ENCODE measurements around the gene SDC3.
"Not testable (repeated sequence)": the region's sequence is repeated elsewhere in the genome, so short reads cannot be mapped to it uniquely, and the experiment has no call there.

Gene SDC3

DNA sequence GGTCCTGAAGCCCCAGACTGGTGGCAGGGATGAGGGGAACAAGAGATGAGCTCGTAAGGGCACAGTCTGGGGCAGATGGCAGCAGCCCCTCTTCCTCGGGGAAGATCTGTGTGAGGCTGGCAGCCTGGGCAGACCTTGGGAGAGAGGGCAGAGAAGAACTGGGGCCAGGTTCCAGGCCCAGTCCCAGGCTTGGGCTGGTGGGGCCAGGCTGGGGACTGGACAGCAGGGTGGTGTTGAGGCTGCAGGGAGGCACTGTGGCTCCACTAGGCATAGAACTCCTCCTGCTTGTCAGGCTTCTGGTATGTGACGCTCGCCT lies 35.7 kb downstream of the SDC3 start:
- DNase-seq, result no peak

DNA sequence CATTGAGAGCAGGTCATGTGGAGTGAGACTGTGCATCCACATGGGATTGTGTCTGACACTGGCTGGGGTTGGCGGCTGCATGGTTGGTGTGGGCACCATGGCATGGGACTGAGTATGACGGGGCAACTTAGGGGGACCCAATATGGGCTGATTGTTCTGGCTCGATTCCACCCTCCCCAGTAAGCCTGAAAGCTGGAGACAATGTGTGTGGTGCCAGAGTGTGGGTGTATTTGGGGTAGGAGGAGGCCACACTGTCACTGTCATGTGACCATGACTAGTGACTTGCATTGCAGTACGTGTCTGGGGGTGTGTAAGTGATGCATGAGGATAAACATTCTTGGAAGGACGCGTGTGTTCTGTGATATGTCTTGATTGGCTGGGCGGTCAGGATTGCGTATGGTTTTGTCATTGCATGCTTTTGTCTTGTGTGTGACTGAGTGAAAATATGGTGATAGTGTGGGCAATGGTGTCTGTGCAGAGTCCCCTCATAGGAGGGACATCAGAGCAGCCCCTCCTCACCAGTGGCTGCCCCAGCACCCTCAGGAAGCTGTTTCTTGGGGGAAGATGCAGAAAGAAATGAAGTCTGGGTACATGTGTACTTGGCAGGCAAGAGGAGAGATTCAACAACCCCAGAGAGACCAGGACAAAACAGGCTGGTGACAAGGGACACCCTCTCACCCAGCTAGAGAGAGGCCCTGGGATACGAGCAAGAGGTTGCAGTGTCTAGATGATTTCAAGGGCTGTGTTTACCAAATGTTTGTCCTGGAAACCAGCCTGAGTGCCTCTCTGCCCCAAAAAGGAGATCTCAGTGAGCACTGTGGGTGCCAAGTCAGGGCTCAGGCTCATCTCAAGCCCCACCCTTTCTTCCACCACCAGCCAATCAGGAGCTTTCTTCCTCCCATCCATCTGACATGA lies 36.3 kb downstream of the SDC3 start:
- DNase-seq, result no peak

DNA sequence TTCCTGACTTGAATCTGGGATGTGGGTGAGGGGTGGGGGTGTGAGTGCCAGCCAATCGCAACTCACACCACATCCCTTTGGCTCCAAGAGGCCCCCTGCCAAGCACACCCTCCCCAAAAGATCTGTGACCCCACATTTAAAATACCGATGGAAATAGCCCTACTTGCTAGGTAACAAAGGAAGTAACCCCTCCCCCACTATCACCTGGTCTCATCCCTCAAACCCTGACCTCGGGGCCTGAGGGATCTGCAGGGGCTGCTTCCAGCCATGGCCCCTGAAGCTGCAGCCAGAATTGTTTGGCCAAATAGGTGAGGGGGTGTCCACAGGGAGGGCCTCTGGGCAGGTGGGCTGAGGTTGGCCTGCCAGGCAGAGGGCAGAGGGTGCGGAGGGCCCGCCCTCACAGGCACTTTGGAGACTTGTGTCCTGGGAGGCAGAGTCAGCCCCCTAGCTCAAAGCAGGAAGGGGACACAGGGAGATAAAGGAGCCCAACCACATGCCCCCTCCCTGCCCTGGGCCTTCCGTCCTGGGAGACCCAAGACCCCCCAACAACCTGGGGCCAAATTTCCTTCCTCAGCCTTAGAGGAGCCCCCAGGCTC lies 37.2 kb downstream of the SDC3 start:
- DNase-seq, result no peak

DNA sequence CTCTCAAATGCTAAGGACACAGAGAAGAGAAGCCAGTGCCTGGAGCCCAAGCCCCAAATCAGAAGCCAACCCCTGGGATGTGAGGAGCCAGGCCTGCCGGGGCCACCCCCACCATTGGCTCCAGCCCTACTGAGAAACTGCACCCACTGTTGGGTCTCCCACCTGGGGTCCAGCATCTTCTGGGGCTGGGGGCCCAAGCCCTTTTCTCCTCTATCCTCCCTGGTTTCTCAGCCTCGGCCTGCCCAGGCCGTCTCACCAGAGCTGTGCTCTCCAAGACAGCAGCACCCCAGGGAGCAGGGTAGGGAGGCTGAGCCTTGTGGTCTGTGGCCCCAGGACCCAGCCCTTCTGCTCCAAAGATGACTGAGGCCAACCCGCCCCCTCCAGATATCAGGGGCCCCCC lies 37.9 kb downstream of the SDC3 start:
- no peak for DNase-seq

DNA sequence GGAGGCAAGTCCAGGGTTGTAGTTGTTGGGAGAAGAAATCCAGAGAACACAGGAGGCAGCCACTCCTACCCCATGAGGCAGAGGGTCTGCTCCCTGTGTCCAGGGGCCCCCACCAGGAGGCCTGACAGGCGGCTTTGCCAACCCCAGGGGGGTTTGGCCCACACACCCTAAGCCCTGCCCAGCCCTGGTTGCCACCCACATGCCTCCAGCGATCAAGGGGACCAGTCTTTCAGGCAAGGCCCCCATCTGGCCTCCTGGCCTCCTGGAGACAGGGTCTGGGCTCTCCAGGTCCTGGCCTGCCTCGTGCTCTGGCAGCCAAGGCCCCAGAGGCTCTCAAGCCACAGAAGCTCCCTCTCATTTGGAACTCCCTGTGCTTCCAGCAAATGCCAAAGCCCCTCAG lies 38.5 kb downstream of the SDC3 start:
- DNase-seq, result no peak

DNA sequence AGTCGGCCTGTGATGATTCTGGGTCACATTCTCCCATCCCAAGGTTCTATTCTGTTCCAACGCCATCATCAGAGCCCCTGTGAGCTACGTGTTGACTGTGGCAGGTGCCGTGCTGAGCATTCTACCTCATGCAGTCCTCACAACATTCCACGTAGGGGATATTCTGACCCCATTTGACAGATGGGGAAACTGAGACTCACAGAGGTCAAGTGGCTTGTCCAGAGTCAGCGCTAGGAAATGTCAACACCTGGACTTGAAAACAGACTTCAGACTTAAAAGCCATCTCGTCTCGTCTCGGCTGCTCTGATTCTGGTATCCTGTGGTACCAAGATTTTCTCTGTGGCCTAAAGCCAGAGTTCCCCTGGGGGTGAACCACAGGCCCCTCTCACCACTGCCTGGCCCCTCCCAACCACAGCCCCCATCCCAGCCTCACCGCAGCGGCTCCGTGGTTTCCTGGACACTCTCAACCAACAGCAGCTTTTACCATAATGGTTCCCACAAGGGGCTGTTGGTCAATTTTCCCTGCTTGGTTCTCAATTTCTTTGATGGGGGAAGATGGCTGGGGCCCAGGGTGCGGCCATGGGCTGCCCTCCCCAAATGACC lies 39.6 kb downstream of the SDC3 start:
- peak; percentile 57 for DNase-seq

DNA sequence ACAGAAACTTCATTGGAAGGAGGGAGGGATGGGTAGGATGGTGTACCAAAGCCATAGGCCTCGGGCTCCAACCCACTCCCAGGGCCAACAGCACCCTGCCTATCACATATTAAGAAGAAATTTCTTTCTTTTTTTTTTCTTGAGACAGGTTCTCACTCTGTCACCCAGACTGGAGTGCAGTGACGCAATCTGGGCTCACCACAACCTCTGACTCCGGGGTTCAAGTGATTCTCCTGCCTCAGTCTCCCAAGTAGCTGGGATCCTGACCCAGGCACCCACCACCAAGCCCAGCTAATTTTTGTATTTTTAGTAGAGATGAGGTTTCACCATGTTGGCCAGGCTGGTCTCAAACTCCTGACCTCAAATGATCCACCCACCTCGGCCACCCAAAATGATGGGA lies 40.5 kb downstream of the SDC3 start:
- not testable (repeated sequence) for DNase-seq

DNA sequence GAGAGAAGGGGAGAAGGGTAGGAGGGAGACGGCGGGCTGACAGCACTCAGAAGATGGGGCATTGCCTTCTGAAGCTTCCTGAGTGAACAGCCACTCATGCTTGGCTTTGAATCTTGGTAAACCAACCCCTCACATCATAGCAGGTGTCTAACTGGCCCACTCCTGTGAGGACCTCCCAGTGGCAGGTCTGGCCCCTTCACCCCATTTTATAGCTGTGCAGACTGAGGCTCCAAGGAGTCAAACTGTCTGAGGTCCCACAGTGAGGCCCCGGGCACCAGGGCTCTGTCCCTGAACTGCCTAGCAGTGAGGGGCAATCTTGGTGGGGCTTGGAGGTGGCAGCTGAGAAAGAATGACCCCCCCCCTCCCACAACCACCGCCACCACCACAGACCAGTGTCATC lies 41.0 kb downstream of the SDC3 start:
- no peak for DNase-seq

DNA sequence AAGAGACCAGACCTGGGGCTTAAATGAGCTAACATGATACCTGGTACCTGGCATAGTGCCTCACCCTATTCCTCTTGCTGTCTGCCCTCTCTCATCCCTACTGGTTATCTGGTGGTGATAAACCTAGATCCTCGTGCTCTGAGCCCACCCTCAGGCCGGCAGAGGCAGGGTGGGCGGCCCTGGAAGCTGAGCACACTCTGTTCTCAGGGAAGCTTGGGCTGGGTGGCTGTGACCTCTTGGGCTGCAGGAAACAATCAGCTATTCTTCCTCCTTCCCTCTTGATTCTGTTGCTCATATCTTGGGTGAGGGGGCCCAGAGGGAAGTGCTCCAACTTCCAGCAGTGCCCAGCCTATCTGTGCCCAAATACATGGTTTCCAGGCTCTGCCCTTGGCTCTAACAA lies 42.0 kb downstream of the SDC3 start:
- DNase-seq, result no peak

DNA sequence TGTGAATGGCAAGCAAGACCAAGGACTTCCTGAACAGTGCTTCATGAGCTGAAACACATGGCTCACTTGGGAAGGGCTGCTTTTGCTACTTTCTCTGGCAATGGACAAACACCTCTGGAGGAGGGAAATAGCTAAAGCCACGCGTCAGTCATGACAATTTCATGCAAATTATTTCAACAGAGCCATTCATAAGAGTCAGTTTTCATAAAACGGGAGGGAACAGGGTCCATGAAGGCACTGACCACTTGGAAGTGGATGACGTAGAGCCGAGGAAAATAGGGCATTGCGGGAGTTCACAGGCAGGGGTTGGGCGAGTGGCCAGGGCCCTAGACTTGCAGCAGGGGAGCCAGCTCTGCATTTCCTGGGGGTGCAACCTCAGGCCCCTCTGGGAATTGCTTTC lies 43.9 kb downstream of the SDC3 start:
- DNase-seq, result no peak

DNA sequence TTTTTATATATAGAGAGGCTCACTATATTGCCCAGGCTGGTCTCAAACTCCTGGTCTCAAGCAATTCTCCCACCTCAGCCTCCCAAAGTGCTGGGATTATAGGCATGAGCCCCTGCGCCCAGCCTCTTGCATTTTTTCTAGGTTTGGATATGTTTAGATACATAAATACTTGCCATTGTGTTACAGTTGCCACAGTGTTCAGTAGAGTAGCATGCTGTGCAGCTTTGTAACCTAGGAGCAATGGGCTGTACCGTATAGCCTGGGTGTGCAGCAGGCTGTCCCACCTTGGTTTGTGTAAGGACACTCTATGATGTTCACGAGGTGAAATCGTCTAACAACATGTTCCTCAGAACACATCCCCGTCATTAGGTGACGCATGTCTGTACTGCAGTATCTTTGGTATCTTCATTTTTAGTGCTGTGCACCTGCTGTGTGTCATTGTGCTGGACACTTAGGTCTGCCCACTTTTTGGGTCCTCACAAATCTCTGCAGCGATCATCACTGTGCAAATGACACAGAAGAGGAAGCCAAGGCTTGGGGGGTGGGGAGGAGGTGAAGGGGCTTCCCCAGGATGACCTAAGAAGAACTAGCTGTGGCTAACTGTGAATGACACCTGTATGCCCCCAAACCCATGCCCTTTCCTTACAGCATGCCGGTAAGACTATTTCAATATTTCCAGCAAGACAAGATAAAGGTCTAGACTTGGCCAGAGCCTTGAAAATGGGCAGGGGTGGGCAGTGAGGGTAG lies 44.5 kb downstream of the SDC3 start:
- DNase-seq, result no peak

DNA sequence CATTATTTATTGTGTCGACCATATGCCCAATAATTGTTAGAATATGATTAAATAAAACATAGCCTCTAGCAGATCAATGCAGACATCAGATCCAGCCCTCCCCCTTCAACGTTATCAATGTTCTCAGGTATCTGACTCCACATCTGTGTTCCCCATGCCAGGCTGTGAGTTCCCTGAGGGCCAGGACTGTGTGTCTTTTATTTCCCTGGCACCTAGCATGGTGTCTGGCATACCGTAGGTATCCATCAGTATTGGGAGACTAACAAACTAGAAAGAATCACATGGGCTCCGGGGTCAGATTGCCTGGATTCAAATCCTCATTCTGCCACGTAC lies 48.3 kb downstream of the SDC3 start:
- no peak for DNase-seq

DNA sequence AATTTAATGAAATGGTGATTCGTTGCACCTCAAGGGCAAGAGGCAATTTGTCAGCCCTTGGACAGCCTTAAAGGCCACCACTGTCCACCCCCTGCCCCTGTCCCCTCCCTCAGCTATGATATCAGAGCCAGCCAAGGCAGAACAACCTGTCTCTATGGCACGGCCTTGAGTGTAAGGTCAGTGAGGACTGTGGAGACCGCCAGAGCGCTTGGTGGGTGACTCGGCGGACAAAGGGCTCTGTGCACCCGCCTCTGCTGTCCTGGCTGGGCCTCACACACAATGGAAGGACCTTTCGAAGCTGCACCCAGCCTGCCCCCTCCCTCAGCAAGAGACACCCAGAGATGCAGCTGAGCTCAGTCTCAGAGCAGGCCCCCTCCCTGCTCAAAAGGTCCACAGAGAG lies 50.6 kb downstream of the SDC3 start:
- DNase-seq, result no peak

DNA sequence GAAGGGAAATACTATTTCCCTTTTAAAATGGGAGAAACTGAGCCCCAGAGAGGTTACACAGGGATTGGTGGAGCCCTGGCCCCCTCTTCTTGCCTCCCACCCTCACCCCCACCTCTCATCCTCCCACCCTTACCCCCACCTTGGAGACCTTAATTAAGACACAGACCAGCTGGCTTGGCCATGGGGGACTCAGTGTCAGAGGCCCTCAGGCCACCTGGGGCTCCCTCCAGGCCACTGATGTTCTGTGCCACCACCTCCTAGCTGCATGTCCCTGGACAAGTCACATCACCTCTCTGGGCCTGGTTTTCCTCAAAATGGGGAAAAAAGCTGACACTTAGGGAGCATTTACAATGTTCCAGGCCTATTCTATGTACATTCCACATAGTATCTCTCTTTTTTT lies 51.5 kb downstream of the SDC3 start:
- DNase-seq, result no peak

DNA sequence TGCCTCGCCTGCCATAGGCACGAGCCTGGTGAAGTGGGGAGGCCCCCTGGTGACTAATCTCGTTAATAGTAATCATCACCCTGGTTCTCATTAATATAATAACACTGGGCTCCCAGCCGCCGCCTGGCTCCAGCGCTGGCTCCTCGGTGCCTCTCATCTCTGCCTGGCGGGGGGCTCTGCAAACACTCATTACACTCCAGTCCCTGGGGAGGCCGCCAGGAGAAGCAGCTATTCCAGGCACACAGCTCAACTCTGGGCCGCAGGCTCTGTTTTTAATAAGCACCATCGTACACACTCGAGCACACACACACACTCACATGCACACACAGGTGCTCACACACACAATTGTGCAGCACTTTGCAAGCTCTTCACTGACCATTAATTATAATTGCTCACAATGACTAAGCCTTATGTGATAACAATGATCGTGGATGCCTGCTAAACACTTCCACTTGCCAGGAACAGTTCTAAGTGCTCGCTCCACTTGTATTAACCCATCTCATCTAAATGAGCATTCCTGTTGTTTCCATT lies 52.2 kb downstream of the SDC3 start:
- DNase-seq, result no peak

DNA sequence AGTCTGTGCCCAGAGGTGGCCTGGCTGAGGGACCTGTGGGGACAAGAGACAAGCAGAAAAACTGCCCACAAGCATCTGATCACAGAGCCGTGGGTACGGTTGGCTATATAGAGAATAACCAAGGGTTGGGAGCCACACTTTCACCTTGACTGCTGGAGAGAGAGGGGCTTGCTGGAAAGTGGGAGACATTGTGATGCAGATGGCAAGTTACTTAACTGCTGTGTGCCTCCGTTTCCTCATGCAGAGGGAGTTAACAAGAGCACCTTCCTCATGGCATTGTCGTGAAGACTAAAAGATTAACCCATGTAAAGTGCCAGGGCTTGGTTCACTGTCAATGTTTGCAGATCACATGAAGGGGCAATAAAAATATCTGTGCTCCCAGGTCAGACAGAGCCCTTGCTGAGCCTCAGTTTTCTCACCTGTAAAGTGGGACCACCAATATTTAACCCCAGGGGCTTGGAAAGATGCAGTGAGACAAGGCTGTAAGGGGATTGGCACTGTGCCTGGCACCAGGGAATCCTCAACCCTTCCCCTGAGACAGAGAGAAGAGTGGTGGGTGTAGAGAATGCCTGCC lies 52.8 kb downstream of the SDC3 start:
- no peak for DNase-seq

DNA sequence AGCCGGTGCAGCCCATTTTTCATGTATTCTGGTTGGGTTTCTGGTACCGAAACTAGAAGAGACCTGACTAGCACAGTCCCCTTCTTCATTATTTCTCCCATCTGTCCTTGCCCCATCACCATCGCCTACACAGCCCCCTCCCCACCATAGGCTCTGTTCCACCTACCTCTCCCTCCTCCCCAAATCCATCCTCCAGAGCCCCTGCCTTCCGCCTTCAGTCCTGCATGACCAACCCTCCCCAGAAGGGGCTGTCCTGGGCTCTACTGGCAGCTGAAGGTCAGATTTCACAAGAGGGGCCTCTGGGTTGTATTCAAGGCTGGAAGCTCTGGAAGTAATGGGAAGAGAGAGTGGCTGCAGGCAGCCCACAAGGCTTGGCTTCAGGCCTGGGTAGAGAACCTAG lies 55.2 kb downstream of the SDC3 start:
- no peak for DNase-seq

DNA sequence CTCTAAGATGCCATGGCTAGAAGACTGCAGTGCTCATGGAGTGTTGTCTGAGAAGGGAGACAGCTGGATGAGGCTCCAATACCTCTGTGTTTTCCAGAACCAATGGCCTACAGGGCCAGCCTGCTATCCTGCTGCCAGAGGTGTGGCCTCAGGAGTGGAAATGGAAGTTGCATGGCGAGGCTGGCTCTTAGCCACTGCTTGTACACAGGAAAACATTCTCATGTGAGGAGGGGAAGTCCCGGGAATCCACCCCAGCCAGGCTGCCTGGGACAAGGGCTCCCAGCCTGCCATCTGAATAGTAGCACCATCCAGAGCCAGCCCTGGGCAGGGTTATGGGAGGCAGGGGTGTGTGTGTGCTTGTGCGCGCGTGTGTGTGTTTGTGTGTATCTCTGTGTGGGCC lies 56.5 kb downstream of the SDC3 start:
- DNase-seq, result no peak

DNA sequence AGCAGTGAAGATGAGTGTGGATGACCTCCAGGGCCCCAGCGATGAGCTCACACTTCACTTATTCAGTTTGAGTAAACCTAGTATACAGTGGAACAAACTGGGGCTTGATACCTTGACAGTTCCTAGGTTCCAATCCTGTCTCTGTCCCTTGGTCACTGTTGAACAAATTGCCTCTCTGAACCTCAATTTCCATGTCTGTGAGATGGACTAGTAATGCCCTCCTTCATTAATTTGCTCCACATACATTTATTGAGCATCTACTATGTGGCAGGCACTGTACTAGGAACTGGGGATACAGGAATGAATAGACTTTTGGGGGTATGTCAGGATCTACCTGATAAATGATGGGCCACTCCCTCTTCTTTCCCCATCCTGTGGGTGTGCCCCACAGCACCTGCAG lies 57.3 kb downstream of the SDC3 start:
- no peak for DNase-seq

DNA sequence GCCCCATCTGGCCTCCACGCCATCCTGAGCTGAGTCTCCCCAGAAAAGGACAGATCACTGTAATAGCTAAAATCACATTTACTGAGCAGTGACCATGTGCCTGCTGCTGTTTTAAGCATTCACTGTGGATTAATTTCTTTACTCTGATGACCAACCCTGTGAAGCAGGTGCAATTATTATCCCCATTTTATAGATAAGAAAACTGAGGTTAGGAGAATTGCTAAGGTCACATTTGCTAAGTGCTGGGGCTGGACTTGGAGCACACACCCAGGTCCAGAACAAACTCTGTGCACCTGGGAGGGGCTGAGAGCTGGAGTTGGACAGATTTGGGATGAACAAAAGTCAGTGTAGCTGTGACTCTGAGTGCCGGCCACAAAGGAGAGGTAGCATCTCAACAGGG lies 58.0 kb downstream of the SDC3 start:
- no peak for DNase-seq

DNA sequence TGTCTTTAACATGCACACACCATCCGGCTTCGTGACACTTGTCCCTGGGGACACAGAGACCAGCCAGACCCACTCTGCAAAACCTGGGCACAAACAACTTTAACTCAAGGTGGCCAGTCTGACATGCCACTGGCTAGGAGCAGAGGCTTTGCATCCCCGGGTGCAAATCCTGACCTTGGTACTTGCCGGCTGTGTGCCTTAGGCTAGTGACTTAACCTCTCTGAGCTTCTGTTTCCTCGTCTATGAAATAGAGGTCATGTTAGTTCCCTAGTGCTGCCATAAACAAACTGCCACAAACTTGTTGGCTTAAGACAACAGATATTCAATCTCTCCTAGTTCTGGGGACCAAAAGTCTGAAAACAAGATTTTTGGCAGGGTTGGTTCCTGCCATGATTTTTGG lies 60.4 kb downstream of the SDC3 start:
- no peak for DNase-seq

DNA sequence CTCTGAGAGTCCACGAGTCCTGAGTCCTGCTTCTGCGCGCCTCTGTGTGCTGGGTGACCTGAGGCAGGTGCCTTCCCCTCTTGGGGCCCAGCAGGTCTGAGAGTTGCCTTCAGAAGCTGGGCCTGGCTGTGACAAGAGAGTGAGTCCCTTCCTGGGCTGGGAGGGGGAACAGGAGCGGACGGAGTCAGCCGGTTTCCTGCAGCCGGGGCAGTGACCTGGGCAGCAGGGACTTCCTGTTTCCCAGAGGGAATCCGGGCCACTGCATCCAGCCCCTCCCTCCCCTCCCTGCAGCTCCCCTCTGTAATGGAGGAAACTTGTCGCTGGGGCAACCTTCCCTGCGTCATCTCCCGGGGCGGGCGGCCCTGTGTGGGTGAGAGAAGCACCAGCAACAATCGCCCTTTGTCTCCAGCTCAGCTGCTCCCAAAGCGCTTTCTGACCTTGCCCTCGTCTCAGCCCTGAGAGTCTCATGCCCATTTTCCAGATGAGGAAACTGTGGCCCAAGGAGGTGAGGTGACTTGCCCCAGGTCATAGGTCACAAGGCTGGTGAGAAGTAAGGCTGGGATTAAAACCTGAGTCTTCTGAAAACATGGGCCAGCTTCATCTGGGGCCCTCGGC lies 61.1 kb downstream of the SDC3 start:
- DNase-seq, result peak; percentile 63

DNA sequence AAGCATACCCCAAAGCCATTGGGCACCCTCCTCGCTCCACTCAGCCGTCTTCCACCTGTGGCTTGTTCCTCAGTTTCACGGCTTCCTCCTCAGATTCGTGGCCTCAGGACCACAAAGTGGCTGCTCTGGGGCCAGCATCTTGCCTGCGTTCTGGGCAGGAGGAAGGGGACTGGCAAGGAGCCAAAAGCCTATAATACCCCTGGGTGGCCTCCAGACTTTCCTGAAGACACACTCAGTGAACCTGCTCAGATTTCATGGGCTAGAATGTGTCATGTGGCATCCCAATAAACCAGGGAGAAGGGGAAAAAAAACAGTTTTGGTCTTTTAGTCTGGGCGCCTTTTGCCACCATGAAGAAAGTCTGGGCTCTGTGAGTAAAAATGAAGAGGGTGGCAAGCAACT lies 62.0 kb downstream of the SDC3 start:
- no peak for DNase-seq

Data from right forelimb (tissue), 1 donor.